Fibroblast of peridontal ligament (primary cell): ENCODE measurements around the gene EIF2S2.
A peak's percentile ranks its signal among the peaks of the same experiment; 100 is the strongest.

Experiments
- DNase-seq: peaks from one replicate; pipeline ENCODE4 v3.0.0-alpha.2; 2010; ENCODE audit errors: extremely low read depth

EIF2S2 gene

GRCh38 chr20:34089175-34089479 lies 22.9 kb downstream of the EIF2S2 start:
- no peak for DNase-seq

GRCh38 chr20:34088305-34089174 lies 23.5 kb downstream of the EIF2S2 start:
- DNase-seq: no peak

- DNase-seq: no peak
Measured at GRCh38 chr20:34085544-34086040, 26.5 kb downstream of the EIF2S2 start.

GRCh38 chr20:34084227-34084923 lies 27.7 kb downstream of the EIF2S2 start:
- no peak for DNase-seq

- no peak for DNase-seq
Measured at GRCh38 chr20:34083781-34084180, 28.3 kb downstream of the EIF2S2 start.

- DNase-seq: peak; percentile 94
Measured at GRCh38 chr20:34083137-34083536, 28.9 kb downstream of the EIF2S2 start.

GRCh38 chr20:34082232-34082887 lies 29.7 kb downstream of the EIF2S2 start:
- DNase-seq: no peak

GRCh38 chr20:34079818-34080217 lies 32.2 kb downstream of the EIF2S2 start:
- no peak for DNase-seq

- DNase-seq: no peak
Measured at GRCh38 chr20:34078540-34078939, 33.5 kb downstream of the EIF2S2 start.

GRCh38 chr20:34076952-34077351 lies 35.1 kb downstream of the EIF2S2 start:
- DNase-seq: no peak

GRCh38 chr20:34075647-34076046 lies 36.4 kb downstream of the EIF2S2 start:
- no peak for DNase-seq

GRCh38 chr20:34074101-34074760 lies 37.8 kb downstream of the EIF2S2 start:
- DNase-seq: peak; percentile 25

GRCh38 chr20:34072778-34073177 lies 39.3 kb downstream of the EIF2S2 start:
- no peak for DNase-seq

- no peak for DNase-seq
Measured at GRCh38 chr20:34072076-34072475, 40.0 kb downstream of the EIF2S2 start.

GRCh38 chr20:34070859-34071258 lies 41.2 kb downstream of the EIF2S2 start:
- no peak for DNase-seq

- no peak for DNase-seq
Measured at GRCh38 chr20:34070079-34070439, 42.0 kb downstream of the EIF2S2 start.

- DNase-seq: peak; percentile 93
Measured at GRCh38 chr20:34069341-34070078, 42.5 kb downstream of the EIF2S2 start.

GRCh38 chr20:34068001-34068400 lies 44.0 kb downstream of the EIF2S2 start:
- DNase-seq: no peak

GRCh38 chr20:34066476-34067090 lies 45.5 kb downstream of the EIF2S2 start:
- DNase-seq: peak; percentile 90

- DNase-seq: peak; percentile 59
Measured at GRCh38 chr20:34065260-34065659, 46.8 kb downstream of the EIF2S2 start.

- no peak for DNase-seq
Measured at GRCh38 chr20:34064286-34064685, 47.8 kb downstream of the EIF2S2 start.
